Pancreas (tissue), 10 donors: ENCODE results near the gene WWOX. TPM values are rescaled to one million over a fixed set of nuclear protein-coding genes. Genes with fewer than 3 reads are reported as not detected.

Source experiments
- ATAC-seq, 4 donors: fragments of 200-7000 bp; cut with Tn5 transposase; one replicate each; pipeline versions ENCODE4 v1.8.0 to v1.9.1; 2020; ENCODE audit warnings: mild to moderate bottlenecking in 4 of 4, moderate library complexity in 4 of 4
- DNase-seq, 6 donors: peaks; one replicate each; pipeline ENCODE4 v3.0.0-alpha.2; 2020
- FAIRE-seq: peaks from 2 replicates; lab custom pipeline; 2012; peaks lifted over from hg19 to GRCh38; lab: Jason Lieb, UNC
- H3K27ac ChIP-seq, 4 donors: fragments of 200-600 bp; sonication (generic); 1 replicate in 3 of 4; 2 replicates in 1 of 4; pipeline versions ENCODE4 v1.5.0 to v1.8.0; 2020
- H3K27me3 ChIP-seq, 4 donors: fragments of 200-600 bp; one replicate each; pipeline ENCODE4 v1.8.0; 2021
- H3K36me3 ChIP-seq, 3 donors: fragments of 200-600 bp; sonication (generic) in 1 of 3; one replicate each; pipeline versions ENCODE4 v1.5.0 to v1.8.0; 2020 to 2021
- H3K4me1 ChIP-seq, 3 donors: fragments of 200-600 bp; one replicate each; pipeline ENCODE4 v1.8.0; 2021
- H3K4me3 ChIP-seq, 4 donors: fragments of 200-600 bp; sonication (generic) in 2 of 4; one replicate each; pipeline versions ENCODE4 v1.5.0 to v1.8.0; 2020 to 2021
- H3K9me3 ChIP-seq, 4 donors: fragments of 200-600 bp; one replicate each; pipeline ENCODE4 v1.8.0; 2021
- WGBS, 2 donors: extraction: QIAGEN DNeasy Blood & Tissue Kit; methylation state at CpG; one replicate each; pipeline ENCODE4 v1.1.7; 2013; 5-methylcytosine and 5-hydroxymethylcytosine counted together
- intact Hi-C, 3 donors: fragments of 100-400 bp; cut with DNase I; formaldehyde crosslinking; loops; one replicate each; pipeline versions ENCODE4 v1.11.1 to v1.14.2; 2022
- polyA plus RNA-seq, 2 donors: library from polyadenylated mRNA; stranded (reverse); fragments of 200-250 nt; gene quantifications; one replicate each; pipeline ENCODE4 v1.2.3, GENCODE V29; 2013
- total RNA-seq, 6 donors: library from RNA; stranded (reverse); fragmentation: NEBNext Ultra II Directional in 4 of 6; extraction: Animal tissue kit (Norgen Biotek cat#: 25700) in 4 of 6; gene quantifications; one replicate each; pipeline versions ENCODE4 v1.2.1 to v1.2.4, GENCODE V29; 2021 to 2023
- TF ChIP-seq, protein P1 (sequence below), 4 donors: fragments of 200-600 bp; sonication (generic) in 3 of 4; IDR thresholded peaks; one replicate each; pipeline versions ENCODE4 v1.5.0 to v1.8.0; 2021; ENCODE audit warnings: antibody characterized with exemption in 4 of 4
- donor health status: healthy with polysubstance abuse.
- donor health status: DM: no; HTN: no; CAD: no; lungs with moderate emphysema.
- donor health status: DM: no; HTN: no; CAD: no.
- donor health status: control.
- donor health status: control.
- donor health status: Bipolar disorder and iron deficiency.
- donor health status: DM: yes; HTN: yes; CAD: no.
- donor health status: DM: no; HTN: no; CAD: no.
- donor health status: DM: no; HTN: no; CAD: no.
- donor health status: DM: yes; HTN: yes; CAD: no.

WWOX gene
- total and polyA plus RNA-seq, 8 donors: 6.8 to 14.4 (median 10.8) TPM

DNA sequence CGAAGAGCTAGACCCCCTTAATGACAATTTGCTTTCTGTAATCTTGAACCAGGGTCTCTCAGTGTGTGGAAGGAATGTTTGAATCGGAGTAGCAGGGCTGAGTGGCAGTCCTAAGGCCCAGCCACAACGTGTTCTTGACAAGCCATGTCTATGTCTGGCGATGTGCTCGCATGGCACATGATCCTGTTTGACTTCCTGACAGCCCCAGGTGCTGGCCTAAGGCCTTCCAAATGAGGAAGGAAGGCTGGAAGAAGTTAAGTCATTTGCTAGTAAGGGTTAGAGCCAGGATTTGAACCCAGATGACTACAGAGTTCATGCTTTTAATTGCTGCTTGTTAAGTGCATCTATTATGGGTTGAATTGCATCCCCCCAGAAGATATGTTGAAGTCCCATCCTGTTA, 1014.4 kb downstream of the WWOX start:
- no peaks in the 10 kb centered on the region for H3K27me3 ChIP-seq
- intact Hi-C loops: no loop called here
- 83 to 85% methylated on average over 5 of the region's 5 CpGs for WGBS, 2 donors
- no peaks in the 10 kb centered on the region for H3K9me3 ChIP-seq
- H3K36me3 ChIP-seq: no peaks in the 10 kb centered on the region
- no peak for DNase-seq
- no peak for FAIRE-seq
- H3K4me1 ChIP-seq: no peaks in the 10 kb centered on the region
- no peak overlapping the region for H3K27ac ChIP-seq
- no peak overlapping the region for H3K4me3 ChIP-seq
- no peak for ATAC-seq
- TF ChIP-seq, protein P1, sequence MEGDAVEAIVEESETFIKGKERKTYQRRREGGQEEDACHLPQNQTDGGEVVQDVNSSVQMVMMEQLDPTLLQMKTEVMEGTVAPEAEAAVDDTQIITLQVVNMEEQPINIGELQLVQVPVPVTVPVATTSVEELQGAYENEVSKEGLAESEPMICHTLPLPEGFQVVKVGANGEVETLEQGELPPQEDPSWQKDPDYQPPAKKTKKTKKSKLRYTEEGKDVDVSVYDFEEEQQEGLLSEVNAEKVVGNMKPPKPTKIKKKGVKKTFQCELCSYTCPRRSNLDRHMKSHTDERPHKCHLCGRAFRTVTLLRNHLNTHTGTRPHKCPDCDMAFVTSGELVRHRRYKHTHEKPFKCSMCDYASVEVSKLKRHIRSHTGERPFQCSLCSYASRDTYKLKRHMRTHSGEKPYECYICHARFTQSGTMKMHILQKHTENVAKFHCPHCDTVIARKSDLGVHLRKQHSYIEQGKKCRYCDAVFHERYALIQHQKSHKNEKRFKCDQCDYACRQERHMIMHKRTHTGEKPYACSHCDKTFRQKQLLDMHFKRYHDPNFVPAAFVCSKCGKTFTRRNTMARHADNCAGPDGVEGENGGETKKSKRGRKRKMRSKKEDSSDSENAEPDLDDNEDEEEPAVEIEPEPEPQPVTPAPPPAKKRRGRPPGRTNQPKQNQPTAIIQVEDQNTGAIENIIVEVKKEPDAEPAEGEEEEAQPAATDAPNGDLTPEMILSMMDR (IDR thresholded peaks at IDR 0.05): no peak

DNA sequence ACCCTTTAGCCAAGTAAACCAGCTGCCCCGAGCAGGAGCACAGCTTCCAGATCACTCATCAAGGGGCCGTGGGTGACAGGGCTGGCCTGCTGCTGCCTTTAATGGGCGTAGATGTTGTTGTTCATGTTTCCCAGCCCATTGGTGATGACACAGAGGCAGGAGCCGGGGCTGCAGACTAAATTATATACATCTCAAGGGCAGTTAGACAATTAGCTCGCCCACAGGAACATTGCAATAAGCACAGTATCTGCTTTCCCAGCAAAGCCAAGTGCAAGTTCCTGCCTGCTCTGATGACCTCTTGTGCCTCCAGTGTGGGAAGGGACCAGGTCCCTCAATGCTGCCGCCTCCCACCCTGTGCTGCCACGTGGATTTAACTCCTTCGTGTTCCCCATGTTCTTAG, 1015.3 kb downstream of the WWOX start:
- Histone ChIP-seq H3K27me3 (no peaks in the 10 kb centered on the region), H3K4me3 (no peak overlapping the region), H3K36me3 (no peaks in the 10 kb centered on the region), H3K4me1 (no peaks in the 10 kb centered on the region), H3K27ac (no peak overlapping the region), H3K9me3 (no peaks in the 10 kb centered on the region)
- 59 to 67% methylated on average over 8 of the region's 8 CpGs for WGBS, 2 donors
- intact Hi-C loops: no loop called here
- FAIRE-seq (no peak), ATAC-seq (no peak), DNase-seq (no peak)
- TF ChIP-seq, protein P1 (IDR thresholded peaks at IDR 0.05): no peak

DNA sequence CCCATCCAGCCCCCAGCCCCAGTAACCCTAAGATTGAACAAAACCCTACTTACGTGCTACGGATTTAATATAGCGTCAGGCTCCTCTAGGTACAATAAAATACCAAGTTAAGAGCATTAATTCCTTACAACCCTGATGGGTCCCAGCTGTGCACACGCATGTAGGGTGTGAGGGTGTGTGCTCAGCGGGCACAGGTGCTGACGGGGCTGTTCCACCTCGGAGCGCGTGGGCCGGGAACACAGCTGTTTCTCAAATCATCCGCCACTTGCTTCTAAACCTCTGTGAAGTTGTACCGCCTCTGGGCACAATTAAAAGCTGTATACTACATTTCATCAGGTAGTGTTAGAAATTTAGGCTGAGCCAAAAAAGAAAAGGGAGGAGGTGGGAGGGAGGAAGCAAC, 1022.5 kb downstream of the WWOX start:
- intact Hi-C loops: no loop called here
- Histone ChIP-seq H3K27ac (no peak overlapping the region), H3K27me3 (no peaks in the 10 kb centered on the region), H3K9me3 (no peaks in the 10 kb centered on the region), H3K4me1 (no peaks in the 10 kb centered on the region), H3K36me3 (no peaks in the 10 kb centered on the region), H3K4me3 (no peak overlapping the region)
- ATAC-seq (no peak), FAIRE-seq (no peak), DNase-seq (no peak)
- WGBS, 2 donors: 95 to 97% methylated on average over 12 of the region's 12 CpGs
- TF ChIP-seq, protein P1 (IDR thresholded peaks at IDR 0.05): no peak

DNA sequence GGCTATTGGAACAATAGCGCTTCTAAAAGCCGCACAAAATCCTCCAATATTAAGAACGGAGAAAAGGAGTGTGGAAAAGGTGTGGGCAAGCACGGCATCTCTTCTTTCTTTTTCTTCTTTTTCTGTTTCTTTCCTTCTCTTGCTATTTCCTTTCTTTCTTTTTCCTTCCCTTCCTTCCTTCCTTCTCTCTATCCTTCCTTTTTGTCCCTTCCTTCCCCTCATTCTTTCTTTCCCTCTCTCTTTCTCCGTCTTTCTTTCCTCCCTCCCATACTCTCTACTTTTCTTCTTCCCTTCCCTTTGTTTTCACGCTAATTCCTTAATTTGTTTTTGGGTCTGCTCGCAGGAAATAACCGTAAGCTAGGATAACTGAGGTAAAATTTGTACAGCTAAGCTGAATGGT, 1022.9 kb downstream of the WWOX start:
- WGBS, 2 donors: 96% methylated on average over 8 of the region's 8 CpGs
- FAIRE-seq (no peak), DNase-seq (no peak), ATAC-seq (no peak)
- Histone ChIP-seq H3K9me3 (no peaks in the 10 kb centered on the region), H3K27me3 (no peaks in the 10 kb centered on the region), H3K4me1 (no peaks in the 10 kb centered on the region), H3K4me3 (no peak overlapping the region), H3K27ac (no peak overlapping the region), H3K36me3 (no peaks in the 10 kb centered on the region)
- TF ChIP-seq, protein P1 (IDR thresholded peaks at IDR 0.05): no peak
- intact Hi-C loops: no loop called here

DNA sequence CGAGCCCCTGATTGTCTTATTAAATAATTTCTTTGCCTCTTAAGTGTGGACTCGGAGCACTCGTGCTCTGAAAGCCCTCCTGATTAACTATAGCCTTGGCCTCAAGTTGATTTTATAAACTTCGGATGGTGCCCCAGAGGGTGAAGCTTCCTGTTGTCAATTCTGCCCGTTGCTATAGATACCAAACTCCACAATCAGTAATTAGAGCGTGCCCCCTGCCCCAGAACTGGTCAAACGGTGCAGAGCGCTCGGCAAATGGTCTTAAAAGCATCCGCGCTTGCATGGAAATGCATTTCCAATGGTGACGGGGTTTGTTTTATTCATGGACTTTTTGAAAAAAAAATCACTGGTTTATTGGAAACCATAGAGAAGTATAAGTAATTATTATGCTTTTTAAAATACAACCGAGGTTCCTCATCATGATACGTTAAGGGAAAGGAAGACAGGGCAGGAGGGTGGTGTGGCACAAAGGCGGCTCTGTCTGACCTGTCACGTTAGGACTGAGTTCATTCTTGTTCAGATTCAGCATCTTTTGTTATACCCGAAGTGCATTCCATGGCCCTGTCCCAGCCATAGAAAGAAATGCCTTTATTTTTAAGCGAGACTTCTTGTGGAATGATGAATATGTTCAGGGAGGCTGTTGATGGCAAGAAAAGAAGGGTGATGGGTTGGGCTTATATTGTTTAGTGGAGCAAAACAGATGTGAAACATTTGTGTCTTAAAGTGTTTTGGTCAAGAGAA, 1024.7 kb downstream of the WWOX start:
- Histone ChIP-seq H3K27me3 (no peaks in the 10 kb centered on the region), H3K36me3 (no peaks in the 10 kb centered on the region), H3K9me3 (no peaks in the 10 kb centered on the region), H3K4me3 (no peak overlapping the region), H3K27ac (no peak overlapping the region), H3K4me1 (no peaks in the 10 kb centered on the region)
- ATAC-seq (no peak), DNase-seq (no peak), FAIRE-seq (no peak)
- 85 to 86% methylated on average over 18 of the region's 18 CpGs for WGBS, 2 donors
- intact Hi-C loops: no loop called here
- TF ChIP-seq, protein P1 (IDR thresholded peaks at IDR 0.05): no peak
